ENCODE measurements around the gene COL12A1.

The COL12A1 gene

GRCh38 chr6:75103431-75103830, 102.4 kb downstream of the COL12A1 start:
- no peaks in the 10 kb centered on the region for H3K36me3 ChIP-seq (ENCODE audit: control insufficient read depth, insufficient read depth, low read length)
- DNase-seq (ENCODE audit: extremely low read depth, insufficient read length): no peak

GRCh38 chr6:75102301-75102700, 103.6 kb downstream of the COL12A1 start:
- no peaks in the 10 kb centered on the region for H3K27me3 ChIP-seq (replicated peaks; ENCODE audit: control insufficient read depth, insufficient read depth, low read length)
- H3K36me3 ChIP-seq (ENCODE audit: control insufficient read depth, insufficient read depth, low read length): no peaks in the 10 kb centered on the region

More at GRCh38 chr6:75103431-75103830, 102.4 kb downstream of the COL12A1 start:
- no peak overlapping the region for H3K4me3 ChIP-seq (replicated peaks; ENCODE audit: low read depth, low read length)
- no peaks in the 10 kb centered on the region for H3K27me3 ChIP-seq (replicated peaks; ENCODE audit: control insufficient read depth, insufficient read depth, low read length)
- TF ChIP-seq CTCF (IDR thresholded peaks at IDR 0.05; ENCODE audit: insufficient read depth, low read length, poor library complexity, severe bottlenecking): no peak

GRCh38 chr6:75101896-75102295, 104.0 kb downstream of the COL12A1 start:
- Histone ChIP-seq H3K4me3 (replicated peaks; ENCODE audit: low read depth, low read length) (no peak overlapping the region), H3K36me3 (ENCODE audit: control insufficient read depth, insufficient read depth, low read length) (no peaks in the 10 kb centered on the region), H3K27me3 (replicated peaks; ENCODE audit: control insufficient read depth, insufficient read depth, low read length) (no peaks in the 10 kb centered on the region)
- TF ChIP-seq CTCF (IDR thresholded peaks at IDR 0.05; ENCODE audit: insufficient read depth, low read length, poor library complexity, severe bottlenecking): no peak
- DNase-seq (ENCODE audit: extremely low read depth, insufficient read length): no peak

More at GRCh38 chr6:75102301-75102700, 103.6 kb downstream of the COL12A1 start:
- no peak for TF ChIP-seq CTCF (IDR thresholded peaks at IDR 0.05; ENCODE audit: insufficient read depth, low read length, poor library complexity, severe bottlenecking)
- DNase-seq (ENCODE audit: extremely low read depth, insufficient read length): no peak
- no peak overlapping the region for H3K4me3 ChIP-seq (replicated peaks; ENCODE audit: low read depth, low read length)

GRCh38 chr6:75098709-75099108, 107.1 kb downstream of the COL12A1 start:
- no peak overlapping the region for H3K4me3 ChIP-seq (replicated peaks; ENCODE audit: low read depth, low read length)
- TF ChIP-seq CTCF (IDR thresholded peaks at IDR 0.05; ENCODE audit: insufficient read depth, low read length, poor library complexity, severe bottlenecking): no peak
- DNase-seq (ENCODE audit: extremely low read depth, insufficient read length): no peak
- no peaks in the 10 kb centered on the region for H3K36me3 ChIP-seq (ENCODE audit: control insufficient read depth, insufficient read depth, low read length)
- H3K27me3 ChIP-seq (replicated peaks; ENCODE audit: control insufficient read depth, insufficient read depth, low read length): no peaks in the 10 kb centered on the region

GRCh38 chr6:75096966-75097365, 108.9 kb downstream of the COL12A1 start:
- TF ChIP-seq CTCF (IDR thresholded peaks at IDR 0.05; ENCODE audit: insufficient read depth, low read length, poor library complexity, severe bottlenecking): no peak
- DNase-seq (ENCODE audit: extremely low read depth, insufficient read length): no peak
- Histone ChIP-seq H3K4me3 (replicated peaks; ENCODE audit: low read depth, low read length) (no peak overlapping the region), H3K36me3 (ENCODE audit: control insufficient read depth, insufficient read depth, low read length) (no peaks in the 10 kb centered on the region), H3K27me3 (replicated peaks; ENCODE audit: control insufficient read depth, insufficient read depth, low read length) (no peaks in the 10 kb centered on the region)

GRCh38 chr6:75094614-75095200, 111.1 kb downstream of the COL12A1 start:
- no peaks in the 10 kb centered on the region for H3K36me3 ChIP-seq (ENCODE audit: control insufficient read depth, insufficient read depth, low read length)
- no peak for DNase-seq (ENCODE audit: extremely low read depth, insufficient read length)
- H3K27me3 ChIP-seq (replicated peaks; ENCODE audit: control insufficient read depth, insufficient read depth, low read length): no peaks in the 10 kb centered on the region
- no peak overlapping the region for H3K4me3 ChIP-seq (replicated peaks; ENCODE audit: low read depth, low read length)
- no peak for TF ChIP-seq CTCF (IDR thresholded peaks at IDR 0.05; ENCODE audit: insufficient read depth, low read length, poor library complexity, severe bottlenecking)
